ENCODE measurements around the gene TREH. TPM values are rescaled to one million over a fixed set of nuclear protein-coding genes. Genes with fewer than 3 reads are reported as not detected.
"Not testable (repeated sequence)": the region's sequence is repeated elsewhere in the genome, so short reads cannot be mapped to it uniquely, and the experiment has no call there.

Gene TREH
- total RNA-seq, 1 donor from 2014 or later = 0.46 TPM

GRCh38 chr11:118684187-118684586 lies 4.7 kb upstream of the TREH start:
- no peaks in the 10 kb centered on the region for H3K4me1 ChIP-seq
- no peak overlapping the region for H3K27ac ChIP-seq
- no peaks in the 10 kb centered on the region for H3K36me3 ChIP-seq
- TF ChIP-seq CTCF (IDR thresholded peaks at IDR 0.05) = no peak
- DNase-seq (no peak), ATAC-seq (no peak)
- H3K9me3 ChIP-seq = no peaks in the 10 kb centered on the region
- intact Hi-C loops (cut with DNase I) = no loop called here
- H3K27me3 ChIP-seq = no peaks in the 10 kb centered on the region
- H3K4me3 ChIP-seq = no peak overlapping the region

- H3K27ac ChIP-seq; DNase-seq; intact Hi-C loops (cut with DNase I); H3K9me3 ChIP-seq; H3K4me1 ChIP-seq; H3K27me3 ChIP-seq; H3K36me3 ChIP-seq; ATAC-seq; H3K4me3 ChIP-seq: not testable (repeated sequence)
These were observed 3.5 kb upstream of the TREH start for GRCh38 chr11:118682939-118683338.

GRCh38 chr11:118682372-118682771 lies 2.9 kb upstream of the TREH start:
- no peaks in the 10 kb centered on the region for H3K27me3 ChIP-seq
- no peaks in the 10 kb centered on the region for H3K4me1 ChIP-seq
- DNase-seq (no peak), ATAC-seq (no peak)
- H3K4me3 ChIP-seq = no peak overlapping the region
- H3K9me3 ChIP-seq = no peaks in the 10 kb centered on the region
- intact Hi-C loops (cut with DNase I) = no loop called here
- no peak for TF ChIP-seq CTCF (IDR thresholded peaks at IDR 0.05)
- no peaks in the 10 kb centered on the region for H3K36me3 ChIP-seq
- H3K27ac ChIP-seq = no peak overlapping the region

DNA sequence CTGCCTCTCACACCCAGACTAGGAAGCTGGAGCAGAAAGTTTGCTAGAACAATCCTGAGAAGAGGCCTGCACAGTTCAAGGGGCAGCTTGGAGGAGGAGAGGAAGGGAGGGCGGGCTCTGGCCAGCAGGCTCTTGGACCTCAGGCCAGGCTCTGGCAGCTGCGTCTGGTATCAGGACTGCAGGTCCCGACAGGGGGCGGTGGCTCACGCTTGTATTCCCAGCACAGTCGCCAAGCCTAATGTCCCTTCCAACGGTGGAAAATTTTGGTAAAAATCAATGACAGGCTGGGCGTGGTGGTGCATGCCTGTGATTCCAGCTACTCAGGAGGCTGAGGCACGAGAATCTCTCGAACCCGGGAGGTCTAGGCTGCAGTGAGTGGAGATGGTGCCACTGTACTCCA lies 542 bp downstream of the TREH start:
- intact Hi-C loops (cut with DNase I); H3K36me3 ChIP-seq; H3K4me3 ChIP-seq; H3K9me3 ChIP-seq; H3K27ac ChIP-seq; H3K27me3 ChIP-seq; H3K4me1 ChIP-seq: not testable (repeated sequence)
- DNase-seq (peak; percentile 69), ATAC-seq (peak; percentile 81)

- DNase-seq = peak; percentile 22
- Histone ChIP-seq H3K9me3 (no peaks in the 10 kb centered on the region), H3K27me3 (no peaks in the 10 kb centered on the region), H3K27ac (no peak overlapping the region), H3K4me1 (no peaks in the 10 kb centered on the region), H3K4me3 (no peak overlapping the region), H3K36me3 (no peaks in the 10 kb centered on the region)
- intact Hi-C loops (cut with DNase I) = no loop called here
- no peak for ATAC-seq
- no peak for TF ChIP-seq CTCF (IDR thresholded peaks at IDR 0.05)
These were observed 1.5 kb downstream of the TREH start for GRCh38 chr11:118677977-118678376.

DNA sequence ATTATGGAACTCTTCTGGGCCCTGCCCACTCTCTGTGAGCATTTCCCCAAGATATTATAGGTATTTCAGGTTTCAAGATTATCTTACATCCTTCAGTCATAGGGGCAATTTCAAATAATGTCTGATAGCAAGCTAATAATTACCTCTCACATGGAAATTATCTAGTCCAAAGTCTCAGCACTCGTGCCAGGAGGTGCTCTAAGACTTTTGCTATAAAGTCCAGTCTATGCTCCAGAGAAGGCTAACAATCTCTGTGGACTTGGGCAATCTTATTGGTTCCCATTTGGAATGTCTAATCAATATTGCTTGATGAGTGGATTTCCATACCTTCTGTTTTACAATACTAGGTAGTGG lies 5.4 kb downstream of the TREH start:
- Histone ChIP-seq H3K4me3 (no peak overlapping the region), H3K4me1 (no peaks in the 10 kb centered on the region), H3K27ac (no peak overlapping the region), H3K27me3 (no peaks in the 10 kb centered on the region), H3K9me3 (no peaks in the 10 kb centered on the region), H3K36me3 (no peaks in the 10 kb centered on the region)
- DNase-seq (no peak), ATAC-seq (no peak)
- no peak for TF ChIP-seq CTCF (IDR thresholded peaks at IDR 0.05)
- intact Hi-C loops (cut with DNase I) = no loop called here

- Histone ChIP-seq H3K36me3 (no peaks in the 10 kb centered on the region), H3K4me3 (no peak overlapping the region), H3K4me1 (no peaks in the 10 kb centered on the region), H3K27ac (no peak overlapping the region), H3K27me3 (no peaks in the 10 kb centered on the region), H3K9me3 (no peaks in the 10 kb centered on the region)
- no peak for TF ChIP-seq CTCF (IDR thresholded peaks at IDR 0.05)
- DNase-seq = peak; percentile 15
- intact Hi-C loops (cut with DNase I) = no loop called here
- no peak for ATAC-seq
These were observed 5.9 kb downstream of the TREH start for GRCh38 chr11:118673361-118674081.

Measured in upper lobe of right lung (tissue), 1 donor.